ENCODE measurements around the gene ARHGAP18.

ARHGAP18 gene

GRCh38 chr6:129672341-129672682, 37.7 kb downstream of the ARHGAP18 start:
- H3K4me3 ChIP-seq (ENCODE audit: low read depth, low read length) = no peak overlapping the region
- TF ChIP-seq CTCF (IDR thresholded peaks at IDR 0.05; ENCODE audit: low read depth, low read length) = no peak

- no peak for TF ChIP-seq CTCF (IDR thresholded peaks at IDR 0.05; ENCODE audit: low read depth, low read length)
- no peak overlapping the region for H3K4me3 ChIP-seq (ENCODE audit: low read depth, low read length)
These were observed 38.3 kb downstream of the ARHGAP18 start for GRCh38 chr6:129671442-129672340.

GRCh38 chr6:129670634-129671033, 39.3 kb downstream of the ARHGAP18 start:
- no peak for TF ChIP-seq CTCF (IDR thresholded peaks at IDR 0.05; ENCODE audit: low read depth, low read length)
- H3K4me3 ChIP-seq (ENCODE audit: low read depth, low read length) = no peak overlapping the region

- TF ChIP-seq CTCF (IDR thresholded peaks at IDR 0.05; ENCODE audit: low read depth, low read length) = no peak
- H3K4me3 ChIP-seq (ENCODE audit: low read depth, low read length) = no peak overlapping the region
These were observed 42.4 kb downstream of the ARHGAP18 start for GRCh38 chr6:129667621-129668020.

GRCh38 chr6:129667034-129667433, 42.9 kb downstream of the ARHGAP18 start:
- H3K4me3 ChIP-seq (ENCODE audit: low read depth, low read length) = no peak overlapping the region
- no peak for TF ChIP-seq CTCF (IDR thresholded peaks at IDR 0.05; ENCODE audit: low read depth, low read length)

GRCh38 chr6:129665555-129665954, 44.4 kb downstream of the ARHGAP18 start:
- no peak for TF ChIP-seq CTCF (IDR thresholded peaks at IDR 0.05; ENCODE audit: low read depth, low read length)
- no peak overlapping the region for H3K4me3 ChIP-seq (ENCODE audit: low read depth, low read length)

GRCh38 chr6:129663531-129663930, 46.4 kb downstream of the ARHGAP18 start:
- H3K4me3 ChIP-seq (ENCODE audit: low read depth, low read length) = no peak overlapping the region
- TF ChIP-seq CTCF (IDR thresholded peaks at IDR 0.05; ENCODE audit: low read depth, low read length) = no peak
